NCI-H1436 (cell line): ENCODE measurements around the gene RAB40AL.

Source experiments
- DNase-seq: peaks from one replicate; lab custom pipeline; 2025; lab: John Stamatoyannopoulos, UW

The RAB40AL gene

GRCh38 chrX:102983205-102983604 lies 46.1 kb downstream of the RAB40AL start:
- no peak for DNase-seq

- no peak for DNase-seq
These were observed 48.1 kb downstream of the RAB40AL start for GRCh38 chrX:102985192-102985591.
